T-helper 17 cell (primary cell): ENCODE measurements around the gene FTO. TPM values are rescaled to one million over a fixed set of nuclear protein-coding genes. Genes with fewer than 3 reads are reported as not detected.

ENCODE experiments used
- ATAC-seq: fragments of 150-1000 bp; cut with Tn5 transposase; 2 replicates; pipeline ENCODE4 v1.10.0; 2021; ENCODE audit warnings: mild to moderate bottlenecking, moderate library complexity
- DNase-seq, 3 donors: peaks; one replicate each; pipeline versions ENCODE4 v3.0.0 to v3.0.0-alpha.2; 2020 to 2021
- H3K9me3 ChIP-seq: one replicate; pipeline ENCODE4 v1.7.0; 2013; ENCODE audit warnings: low read length, mild to moderate bottlenecking; ENCODE audit not compliant: control insufficient read depth, poor library complexity, severe bottlenecking
- H3K27ac Mint-ChIP-seq: one replicate; pipeline ENCODE4 v1.8.0; 2022; ENCODE audit warnings: mild to moderate bottlenecking, moderate library complexity, mixed read lengths
- H3K27me3 Mint-ChIP-seq: one replicate; pipeline ENCODE4 v1.8.0; 2022; ENCODE audit warnings: mixed read lengths
- H3K36me3 Mint-ChIP-seq: one replicate; pipeline ENCODE4 v1.8.0; 2022; ENCODE audit warnings: low read depth, mixed read lengths
- H3K4me1 Mint-ChIP-seq: one replicate; pipeline ENCODE4 v1.8.0; 2022; ENCODE audit warnings: mild to moderate bottlenecking, mixed read lengths
- H3K4me3 Mint-ChIP-seq: one replicate; pipeline ENCODE4 v1.8.0; 2022; ENCODE audit warnings: mild to moderate bottlenecking, moderate library complexity, mixed read lengths
- total RNA-seq, 4 donors: library from RNA in 2 of 4; stranded (reverse) in 2 of 4; gene quantifications; one replicate each; pipeline ENCODE4 v1.2.3 and lab custom pipeline; 2022 to 2026

The FTO gene
- total RNA-seq, 2 donors from 2014 or later: 53.0 to 53.3 TPM

DNA sequence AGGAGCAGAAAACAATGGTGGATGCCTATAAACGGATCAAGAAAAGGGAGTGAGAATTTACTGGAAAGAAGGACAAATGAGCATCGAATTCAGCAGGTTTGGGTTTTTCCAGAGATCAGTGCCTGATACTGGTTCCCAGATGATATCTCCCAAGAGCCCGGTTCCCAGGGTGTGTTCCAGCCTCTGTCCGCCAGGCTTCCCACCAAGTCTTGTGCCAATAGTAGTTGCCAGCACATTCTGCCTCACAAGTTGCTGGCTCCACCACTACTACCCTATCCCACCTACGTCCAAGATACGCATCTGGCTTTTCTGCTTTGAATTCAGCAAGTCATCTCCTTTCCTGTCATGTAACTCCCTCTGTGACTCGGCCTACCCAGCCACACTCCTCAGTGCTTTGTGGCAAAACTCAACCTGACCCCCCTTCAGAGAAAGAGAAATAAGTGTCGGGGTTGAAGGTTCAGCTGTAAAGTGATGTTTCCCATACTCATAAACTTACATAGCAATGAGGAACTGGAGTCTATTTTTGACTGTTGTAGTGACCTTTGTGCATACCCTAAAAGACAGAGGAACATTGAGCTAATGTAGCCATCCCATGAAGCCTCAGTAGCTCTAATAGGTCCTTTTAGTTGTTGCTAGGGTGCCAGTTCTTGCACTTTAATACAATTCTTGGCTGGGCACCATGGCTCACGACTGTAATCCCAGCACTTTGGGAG is 305.7 kb downstream of the FTO start:
- H3K9me3 ChIP-seq: no peaks in the 10 kb centered on the region
- no peak overlapping the region for H3K4me3 Mint-ChIP-seq
- no peaks in the 10 kb centered on the region for H3K27me3 Mint-ChIP-seq
- no peak overlapping the region for H3K27ac Mint-ChIP-seq
- no peak for ATAC-seq
- H3K4me1 Mint-ChIP-seq: no peaks in the 10 kb centered on the region
- DNase-seq: no peak
- no peaks in the 10 kb centered on the region for H3K36me3 Mint-ChIP-seq

- H3K4me1 Mint-ChIP-seq: no peaks in the 10 kb centered on the region
- H3K27ac Mint-ChIP-seq: no peak overlapping the region
- H3K9me3 ChIP-seq: no peaks in the 10 kb centered on the region
- DNase-seq (no peak), ATAC-seq (no peak)
- H3K4me3 Mint-ChIP-seq: no peak overlapping the region
- H3K36me3 Mint-ChIP-seq: no peaks in the 10 kb centered on the region
- H3K27me3 Mint-ChIP-seq: no peaks in the 10 kb centered on the region
Observed at GRCh38 chr16:54015147-54015546, 311.2 kb downstream of the FTO start.

- no peaks in the 10 kb centered on the region for H3K36me3 Mint-ChIP-seq
Observed at GRCh38 chr16:54022362-54022761, 318.4 kb downstream of the FTO start.

GRCh38 chr16:54026456-54026855 is 322.5 kb downstream of the FTO start:
- DNase-seq (no peak), ATAC-seq (no peak)
- H3K27me3 Mint-ChIP-seq: no peaks in the 10 kb centered on the region
- H3K4me3 Mint-ChIP-seq: no peak overlapping the region
- H3K9me3 ChIP-seq: no peaks in the 10 kb centered on the region
- H3K27ac Mint-ChIP-seq: no peak overlapping the region
- H3K4me1 Mint-ChIP-seq: no peaks in the 10 kb centered on the region
- H3K36me3 Mint-ChIP-seq: no peaks in the 10 kb centered on the region

More at GRCh38 chr16:54022362-54022761, 318.4 kb downstream of the FTO start:
- DNase-seq: no peak
- no peaks in the 10 kb centered on the region for H3K9me3 ChIP-seq
- H3K4me3 Mint-ChIP-seq: no peak overlapping the region
- H3K27ac Mint-ChIP-seq: no peak overlapping the region
- no peaks in the 10 kb centered on the region for H3K4me1 Mint-ChIP-seq
- H3K27me3 Mint-ChIP-seq: no peaks in the 10 kb centered on the region
- no peak for ATAC-seq

DNA sequence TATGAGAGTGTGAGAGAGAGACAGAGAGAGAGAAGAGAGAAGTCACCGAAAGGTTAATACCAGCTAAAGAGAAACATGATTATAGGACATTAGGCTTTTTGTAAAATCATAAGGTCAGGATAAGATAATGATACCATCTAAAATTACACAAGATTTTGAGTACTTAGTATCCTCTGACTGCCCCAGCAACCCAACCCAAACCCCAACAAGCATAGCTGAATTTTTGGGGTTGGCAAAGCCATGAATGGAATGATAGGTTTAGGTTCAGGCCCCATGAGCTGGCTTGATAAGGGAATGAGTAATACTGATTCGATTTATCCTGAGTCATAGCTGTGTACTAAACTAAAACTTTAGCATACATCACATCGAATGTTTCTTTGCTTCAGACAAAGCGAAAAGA is 323.1 kb downstream of the FTO start:
- Mint-ChIP-seq H3K4me3 (no peak overlapping the region), H3K4me1 (no peaks in the 10 kb centered on the region), H3K27ac (no peak overlapping the region), H3K36me3 (peaks cover 2% of the 10 kb centered on the region), H3K27me3 (no peaks in the 10 kb centered on the region)
- ATAC-seq: no peak
- DNase-seq: no peak
- no peaks in the 10 kb centered on the region for H3K9me3 ChIP-seq

- H3K4me1 Mint-ChIP-seq: no peaks in the 10 kb centered on the region
- H3K27ac Mint-ChIP-seq: no peak overlapping the region
- no peak for ATAC-seq
- no peak overlapping the region for H3K4me3 Mint-ChIP-seq
- H3K9me3 ChIP-seq: no peaks in the 10 kb centered on the region
- H3K36me3 Mint-ChIP-seq: peaks cover 3% of the 10 kb centered on the region
- DNase-seq: no peak
- H3K27me3 Mint-ChIP-seq: no peaks in the 10 kb centered on the region
Observed at GRCh38 chr16:54027558-54027957, 323.6 kb downstream of the FTO start.

- no peak overlapping the region for H3K4me3 Mint-ChIP-seq
- no peak overlapping the region for H3K27ac Mint-ChIP-seq
- H3K4me1 Mint-ChIP-seq: no peaks in the 10 kb centered on the region
- no peaks in the 10 kb centered on the region for H3K9me3 ChIP-seq
- no peaks in the 10 kb centered on the region for H3K27me3 Mint-ChIP-seq
- ATAC-seq (no peak), DNase-seq (no peak)
- peaks cover 3% of the 10 kb centered on the region for H3K36me3 Mint-ChIP-seq
Observed at GRCh38 chr16:54027995-54028394, 324.0 kb downstream of the FTO start.

DNA sequence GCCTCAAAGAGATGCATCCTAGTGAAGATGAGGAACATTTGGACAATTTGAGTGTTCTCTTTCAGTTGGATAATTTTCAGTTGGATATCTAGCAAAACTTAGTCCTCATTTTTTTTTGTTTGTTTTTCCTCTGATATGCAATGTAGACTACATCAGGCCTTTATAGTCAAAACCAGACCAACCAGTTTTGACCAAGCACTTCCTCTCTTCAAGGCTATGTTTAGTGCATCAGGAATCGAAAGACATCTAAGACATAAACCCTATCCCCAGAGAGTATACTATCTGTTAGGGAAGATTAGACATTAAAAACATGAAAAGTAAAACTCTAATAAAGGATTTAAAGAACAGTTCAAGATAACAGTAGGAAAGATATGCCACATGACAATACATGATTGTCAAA is 326.5 kb downstream of the FTO start:
- Mint-ChIP-seq H3K27ac (no peak overlapping the region), H3K4me1 (no peaks in the 10 kb centered on the region), H3K27me3 (no peaks in the 10 kb centered on the region), H3K4me3 (no peak overlapping the region), H3K36me3 (peaks cover 3% of the 10 kb centered on the region)
- H3K9me3 ChIP-seq: no peaks in the 10 kb centered on the region
- ATAC-seq (no peak), DNase-seq (no peak)

GRCh38 chr16:54031107-54031760 is 327.3 kb downstream of the FTO start:
- H3K9me3 ChIP-seq: no peaks in the 10 kb centered on the region
- Mint-ChIP-seq H3K4me1 (no peaks in the 10 kb centered on the region), H3K4me3 (no peak overlapping the region), H3K36me3 (peaks cover 3% of the 10 kb centered on the region), H3K27me3 (no peaks in the 10 kb centered on the region), H3K27ac (no peak overlapping the region)
- DNase-seq (no peak), ATAC-seq (no peak)

- DNase-seq (no peak), ATAC-seq (no peak)
- Mint-ChIP-seq H3K36me3 (peaks cover 3% of the 10 kb centered on the region), H3K4me3 (no peak overlapping the region), H3K27me3 (no peaks in the 10 kb centered on the region), H3K27ac (no peak overlapping the region), H3K4me1 (no peaks in the 10 kb centered on the region)
- H3K9me3 ChIP-seq: no peaks in the 10 kb centered on the region
Observed at GRCh38 chr16:54033747-54034146, 329.8 kb downstream of the FTO start.

DNA sequence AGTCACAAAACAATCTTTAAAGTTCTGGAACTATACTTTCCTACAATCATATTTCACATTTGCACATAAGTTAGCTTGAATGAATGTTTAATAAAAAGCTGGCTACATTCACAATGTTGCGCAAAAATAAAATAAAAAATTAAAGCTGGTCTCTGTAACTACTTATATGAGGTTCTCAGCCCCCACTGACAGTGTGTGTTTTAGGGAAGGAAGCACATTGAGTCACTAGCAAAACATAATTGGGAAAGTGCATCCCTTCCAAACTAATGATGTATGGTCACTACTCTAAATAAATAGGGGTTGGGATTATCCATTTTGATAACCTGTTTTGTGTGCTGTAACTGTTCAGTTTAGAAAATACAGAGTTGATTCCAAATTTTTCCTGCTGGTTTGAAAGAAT is 330.7 kb downstream of the FTO start:
- no peak for ATAC-seq
- Mint-ChIP-seq H3K4me1 (no peaks in the 10 kb centered on the region), H3K27me3 (no peaks in the 10 kb centered on the region), H3K36me3 (peaks cover 3% of the 10 kb centered on the region), H3K27ac (no peak overlapping the region), H3K4me3 (no peak overlapping the region)
- H3K9me3 ChIP-seq: no peaks in the 10 kb centered on the region
- no peak for DNase-seq

GRCh38 chr16:54040480-54040879 is 336.5 kb downstream of the FTO start:
- no peak for DNase-seq
- Mint-ChIP-seq H3K27ac (no peak overlapping the region), H3K4me1 (no peaks in the 10 kb centered on the region), H3K36me3 (peaks cover 3% of the 10 kb centered on the region), H3K27me3 (no peaks in the 10 kb centered on the region), H3K4me3 (no peak overlapping the region)
- H3K9me3 ChIP-seq: no peaks in the 10 kb centered on the region
- ATAC-seq: no peak

DNA sequence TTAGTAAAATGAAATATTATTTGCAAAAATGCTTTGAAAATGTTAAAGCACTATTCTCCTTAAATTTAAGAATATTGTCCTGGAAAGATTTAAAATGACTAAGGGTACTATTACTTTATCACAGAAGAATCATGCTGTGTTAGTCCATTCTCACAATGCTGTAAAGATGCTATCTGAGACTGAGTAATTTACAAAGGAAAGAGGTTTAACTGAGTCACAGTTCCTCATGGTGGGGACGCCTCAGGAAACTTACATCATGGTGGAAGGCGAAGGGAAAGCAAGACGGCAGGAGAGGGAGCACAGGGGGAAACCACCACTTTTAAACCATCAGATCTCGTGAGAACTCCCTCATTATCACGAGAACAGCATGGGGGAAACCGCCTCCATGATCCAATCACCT is 337.0 kb downstream of the FTO start:
- ATAC-seq (no peak), DNase-seq (no peak)
- Mint-ChIP-seq H3K4me1 (no peaks in the 10 kb centered on the region), H3K27ac (no peak overlapping the region), H3K4me3 (no peak overlapping the region), H3K27me3 (no peaks in the 10 kb centered on the region), H3K36me3 (peaks cover 3% of the 10 kb centered on the region)
- no peaks in the 10 kb centered on the region for H3K9me3 ChIP-seq
